WI38 (cell line): Measurements from ENCODE around the gene OVAAL.

Experiments
- H3K4me3 ChIP-seq: 2 replicates; pipeline ENCODE4 v1.5.1; 2011; ENCODE audit warnings: low read depth, mild to moderate bottlenecking, control low read depth, low read length
- TF ChIP-seq, protein P1 (sequence below): IDR thresholded peaks from 2 replicates; pipeline ENCODE4 v1.5.1; 2012; ENCODE audit warnings: low read depth, mild to moderate bottlenecking, control low read depth, low read length

The OVAAL gene

GRCh38 chr1:180581635-180582039 is 22.9 kb downstream of the OVAAL start:
- TF ChIP-seq, protein P1, sequence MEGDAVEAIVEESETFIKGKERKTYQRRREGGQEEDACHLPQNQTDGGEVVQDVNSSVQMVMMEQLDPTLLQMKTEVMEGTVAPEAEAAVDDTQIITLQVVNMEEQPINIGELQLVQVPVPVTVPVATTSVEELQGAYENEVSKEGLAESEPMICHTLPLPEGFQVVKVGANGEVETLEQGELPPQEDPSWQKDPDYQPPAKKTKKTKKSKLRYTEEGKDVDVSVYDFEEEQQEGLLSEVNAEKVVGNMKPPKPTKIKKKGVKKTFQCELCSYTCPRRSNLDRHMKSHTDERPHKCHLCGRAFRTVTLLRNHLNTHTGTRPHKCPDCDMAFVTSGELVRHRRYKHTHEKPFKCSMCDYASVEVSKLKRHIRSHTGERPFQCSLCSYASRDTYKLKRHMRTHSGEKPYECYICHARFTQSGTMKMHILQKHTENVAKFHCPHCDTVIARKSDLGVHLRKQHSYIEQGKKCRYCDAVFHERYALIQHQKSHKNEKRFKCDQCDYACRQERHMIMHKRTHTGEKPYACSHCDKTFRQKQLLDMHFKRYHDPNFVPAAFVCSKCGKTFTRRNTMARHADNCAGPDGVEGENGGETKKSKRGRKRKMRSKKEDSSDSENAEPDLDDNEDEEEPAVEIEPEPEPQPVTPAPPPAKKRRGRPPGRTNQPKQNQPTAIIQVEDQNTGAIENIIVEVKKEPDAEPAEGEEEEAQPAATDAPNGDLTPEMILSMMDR: no peak
- H3K4me3 ChIP-seq: no peak overlapping the region

- TF ChIP-seq, protein P1: no peak
- no peak overlapping the region for H3K4me3 ChIP-seq
Observed at GRCh38 chr1:180584869-180585268, 26.1 kb downstream of the OVAAL start.

- no peak overlapping the region for H3K4me3 ChIP-seq
- TF ChIP-seq, protein P1: no peak
Observed at GRCh38 chr1:180585994-180586359, 27.2 kb downstream of the OVAAL start.

- H3K4me3 ChIP-seq: no peak overlapping the region
- TF ChIP-seq, protein P1: no peak
Observed at GRCh38 chr1:180586671-180587155, 27.9 kb downstream of the OVAAL start.

DNA sequence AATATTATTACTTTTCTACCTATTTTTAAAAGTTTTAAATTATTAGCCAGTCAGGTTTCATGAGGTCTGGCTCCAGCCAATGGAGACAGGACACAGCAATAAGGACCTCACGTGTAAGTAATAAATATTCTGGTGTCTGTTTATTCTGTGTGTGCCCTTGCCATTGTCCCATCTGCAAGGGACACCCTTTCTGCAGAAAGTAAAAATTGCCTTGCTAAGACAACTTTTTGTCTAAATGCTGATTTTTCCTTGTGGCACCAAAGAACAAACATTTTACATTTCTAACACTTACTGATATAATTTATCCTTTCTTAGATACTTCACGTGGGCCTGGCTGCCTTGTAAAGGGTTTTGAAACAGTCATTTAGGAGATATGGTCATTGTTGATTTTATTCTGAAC is 29.4 kb downstream of the OVAAL start:
- H3K4me3 ChIP-seq: no peak overlapping the region
- TF ChIP-seq, protein P1: no peak

DNA sequence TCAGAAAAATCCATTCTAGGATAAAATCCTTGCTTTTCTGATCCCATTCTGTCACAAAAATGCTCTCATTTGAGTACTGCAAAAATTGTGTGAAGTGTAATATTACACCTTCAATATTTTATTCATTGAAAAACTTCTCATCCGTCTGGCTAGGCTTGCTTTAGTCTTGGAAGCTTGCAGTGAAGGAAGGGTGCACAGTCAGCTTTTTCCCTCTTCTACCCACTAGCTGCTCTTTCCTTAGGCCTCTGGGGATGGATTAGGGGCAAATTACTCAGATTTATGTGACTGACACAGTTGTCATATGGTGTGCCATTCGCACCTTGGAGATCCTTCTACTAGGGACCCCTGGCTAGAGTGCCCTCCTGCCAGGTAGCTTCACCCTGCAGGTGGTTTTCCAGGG is 32.1 kb downstream of the OVAAL start:
- H3K4me3 ChIP-seq: no peak overlapping the region

GRCh38 chr1:180593382-180593781 is 34.6 kb downstream of the OVAAL start:
- no peak overlapping the region for H3K4me3 ChIP-seq
- TF ChIP-seq, protein P1: no peak

More for the DNA sequence above, 32.1 kb downstream of the OVAAL start:
- TF ChIP-seq, protein P1: no peak
